Measurements from ENCODE around the gene PI4KA.
"Not testable (repeated sequence)": the region's sequence is repeated elsewhere in the genome, so short reads cannot be mapped to it uniquely, and the experiment has no call there.

Gene PI4KA

GRCh38 chr22:20749453-20749852 lies 109.2 kb downstream of the PI4KA start:
- no peak for DNase-seq (ENCODE audit: low read depth in 2 of 2)

DNA sequence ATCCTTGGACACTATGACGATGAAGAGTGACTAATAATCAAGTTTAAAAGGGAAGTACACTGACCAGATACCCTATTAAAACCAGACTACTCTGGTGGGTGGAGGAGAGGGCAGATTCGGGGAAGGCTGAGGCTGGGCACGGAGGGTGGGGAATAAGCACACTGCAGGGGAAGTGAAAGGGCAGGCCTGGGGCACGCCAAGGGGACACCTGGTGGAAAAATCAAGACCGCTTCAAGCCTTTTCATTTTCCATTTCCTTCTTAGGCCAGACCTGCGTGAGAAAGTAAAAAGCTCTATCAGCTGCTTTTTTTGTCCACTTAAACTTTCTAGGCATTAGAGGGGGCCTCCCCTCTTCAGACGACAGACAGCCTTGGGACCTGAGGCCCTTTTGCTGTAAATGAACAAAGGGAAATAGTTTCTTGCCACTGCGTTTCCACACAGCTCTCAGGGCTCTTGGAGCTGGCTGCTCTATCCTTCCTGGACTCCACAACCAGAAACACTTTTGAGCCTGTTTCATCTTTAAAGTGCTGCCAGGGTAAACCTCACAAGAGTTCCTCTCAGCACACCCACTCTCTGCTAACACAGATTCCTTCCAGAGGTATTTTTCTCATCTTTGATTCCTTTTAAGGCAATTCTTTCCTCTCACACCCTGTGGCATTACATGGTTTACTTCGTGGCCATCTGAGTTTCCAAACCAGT lies 109.7 kb downstream of the PI4KA start:
- no peak for DNase-seq (ENCODE audit: low read depth in 2 of 2)

GRCh38 chr22:20748082-20748481 lies 110.5 kb downstream of the PI4KA start:
- DNase-seq (ENCODE audit: low read depth in 2 of 2), result no peak

DNA sequence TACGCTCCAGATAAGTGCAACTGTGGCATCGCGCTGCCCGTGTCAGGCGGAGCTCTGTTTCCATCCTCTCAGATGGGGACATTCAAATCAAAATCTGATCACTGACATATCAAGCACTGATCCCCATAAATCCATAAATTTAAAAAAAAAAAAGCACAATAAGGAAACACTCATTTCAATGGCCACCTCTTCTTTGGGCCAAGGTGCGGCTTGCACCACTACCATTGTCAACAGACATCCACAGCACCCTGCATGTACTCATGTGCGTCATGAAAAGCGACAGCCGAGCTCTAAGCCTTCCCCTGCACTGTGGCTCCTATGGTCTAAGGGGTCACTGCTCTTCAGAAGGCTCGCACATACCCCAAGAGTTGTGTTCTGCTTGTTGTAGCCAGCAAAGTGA lies 111.4 kb downstream of the PI4KA start:
- DNase-seq (ENCODE audit: low read depth in 2 of 2), result no peak

DNA sequence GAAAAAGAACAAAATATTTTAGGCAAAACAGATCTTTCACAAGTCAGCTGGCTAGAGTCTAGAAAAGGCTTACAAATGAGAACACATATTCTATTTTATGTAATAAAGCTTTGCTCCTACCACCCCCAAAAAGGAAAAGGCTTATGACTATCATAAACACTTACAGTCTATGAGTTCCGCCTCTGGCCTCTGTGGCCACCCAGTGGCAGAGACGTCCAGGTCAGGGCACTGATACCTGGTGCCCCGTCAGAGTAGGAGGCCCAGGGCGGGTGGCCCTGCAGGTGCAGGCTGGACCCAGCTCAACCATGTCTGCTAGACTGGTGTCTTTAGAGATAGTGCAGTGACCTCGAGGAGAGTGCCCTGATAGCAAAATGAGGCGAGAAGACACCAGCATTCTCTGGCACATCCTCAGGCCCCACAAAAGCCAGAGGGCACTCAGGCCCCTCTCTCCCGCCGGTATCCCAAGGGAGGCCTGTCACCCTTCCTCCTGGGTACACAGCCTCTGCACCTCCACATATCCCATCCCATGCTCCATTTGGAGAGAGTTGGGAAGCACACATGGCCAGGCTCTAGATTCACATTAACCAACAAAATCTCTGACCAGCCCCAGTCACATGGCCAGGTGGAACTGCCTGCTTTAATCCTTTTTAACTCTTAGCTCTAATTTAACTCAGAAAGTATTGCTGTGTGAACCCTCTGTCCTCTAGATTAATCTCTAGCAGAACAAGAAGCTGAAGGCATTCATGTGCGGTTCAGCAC lies 112.0 kb downstream of the PI4KA start:
- no peak for DNase-seq (ENCODE audit: low read depth in 2 of 2)

- DNase-seq (ENCODE audit: low read depth in 2 of 2), result no peak
Observed at GRCh38 chr22:20745119-20745518, 113.5 kb downstream of the PI4KA start.

- DNase-seq (ENCODE audit: low read depth in 2 of 2), result no peak
Observed at GRCh38 chr22:20744456-20744855, 114.2 kb downstream of the PI4KA start.

DNA sequence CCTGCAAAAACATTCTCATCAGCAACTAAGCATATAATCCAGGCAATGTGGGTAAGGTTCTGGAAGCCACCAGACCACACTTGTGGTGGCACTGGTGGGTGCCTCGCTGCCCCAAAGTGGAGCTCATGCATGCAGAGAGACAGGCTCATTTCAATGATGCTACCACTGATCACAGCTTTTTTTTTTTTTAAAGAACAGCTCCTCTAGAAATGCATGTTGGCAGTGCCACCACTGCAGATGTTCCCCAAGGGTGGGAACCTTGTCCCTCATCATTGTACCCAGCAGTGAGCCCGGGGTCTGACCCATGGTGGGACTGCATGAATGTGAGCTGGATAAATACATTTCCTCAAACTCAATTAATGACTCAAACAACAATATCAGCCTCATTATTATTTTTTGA lies 115.8 kb downstream of the PI4KA start:
- DNase-seq (ENCODE audit: low read depth in 2 of 2), result no peak

DNA sequence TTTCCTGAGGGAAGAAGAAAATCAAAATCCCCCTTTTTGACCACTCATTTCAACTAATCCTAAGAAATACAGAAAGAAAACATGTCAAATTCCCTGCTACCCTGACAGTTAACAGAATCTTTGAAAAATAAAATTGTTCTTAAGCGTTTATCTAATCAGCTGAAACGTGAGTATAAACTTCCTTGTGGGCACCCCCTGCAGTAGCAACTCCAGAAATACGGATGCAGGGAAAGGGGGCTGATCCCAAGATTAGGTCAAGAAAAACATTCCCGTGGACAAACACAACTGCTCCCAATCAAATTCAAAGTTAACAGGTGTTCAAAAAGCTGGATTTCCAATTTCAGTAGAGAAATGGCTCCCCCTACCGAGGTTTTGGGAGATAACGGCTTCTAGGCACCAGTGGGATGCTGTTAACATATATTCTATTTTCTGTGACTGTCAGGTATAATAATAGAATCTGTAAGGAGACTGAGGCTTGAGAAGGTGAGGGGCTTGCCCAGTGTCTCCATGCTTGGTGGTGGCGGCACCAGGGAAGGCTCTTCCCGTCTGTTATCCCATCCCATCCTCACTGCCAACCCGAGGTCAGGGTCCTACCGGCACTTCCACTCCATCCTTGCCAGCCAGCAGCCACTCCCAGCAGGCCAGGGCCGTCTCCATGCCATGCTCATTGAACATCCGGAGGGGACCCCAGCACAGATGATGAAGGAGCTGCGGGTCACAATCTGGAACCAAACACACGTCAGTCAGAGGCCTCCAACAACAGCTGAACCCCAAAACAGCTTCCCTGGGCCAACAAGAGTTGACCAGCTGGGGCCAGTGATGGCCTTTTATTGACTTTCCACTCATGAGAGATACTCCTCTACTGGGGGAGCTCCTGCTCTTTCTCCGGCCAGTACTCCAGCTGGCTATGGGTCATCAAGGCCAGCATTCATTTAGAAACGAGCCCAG lies 116.7 kb downstream of the PI4KA start:
- no peak for DNase-seq (ENCODE audit: low read depth in 2 of 2)

GRCh38 chr22:20741008-20741633 lies 117.5 kb downstream of the PI4KA start:
- DNase-seq (ENCODE audit: low read depth in 2 of 2), result no peak

- no peak for DNase-seq (ENCODE audit: low read depth in 2 of 2)
Observed at GRCh38 chr22:20740222-20740951, 118.2 kb downstream of the PI4KA start.

DNA sequence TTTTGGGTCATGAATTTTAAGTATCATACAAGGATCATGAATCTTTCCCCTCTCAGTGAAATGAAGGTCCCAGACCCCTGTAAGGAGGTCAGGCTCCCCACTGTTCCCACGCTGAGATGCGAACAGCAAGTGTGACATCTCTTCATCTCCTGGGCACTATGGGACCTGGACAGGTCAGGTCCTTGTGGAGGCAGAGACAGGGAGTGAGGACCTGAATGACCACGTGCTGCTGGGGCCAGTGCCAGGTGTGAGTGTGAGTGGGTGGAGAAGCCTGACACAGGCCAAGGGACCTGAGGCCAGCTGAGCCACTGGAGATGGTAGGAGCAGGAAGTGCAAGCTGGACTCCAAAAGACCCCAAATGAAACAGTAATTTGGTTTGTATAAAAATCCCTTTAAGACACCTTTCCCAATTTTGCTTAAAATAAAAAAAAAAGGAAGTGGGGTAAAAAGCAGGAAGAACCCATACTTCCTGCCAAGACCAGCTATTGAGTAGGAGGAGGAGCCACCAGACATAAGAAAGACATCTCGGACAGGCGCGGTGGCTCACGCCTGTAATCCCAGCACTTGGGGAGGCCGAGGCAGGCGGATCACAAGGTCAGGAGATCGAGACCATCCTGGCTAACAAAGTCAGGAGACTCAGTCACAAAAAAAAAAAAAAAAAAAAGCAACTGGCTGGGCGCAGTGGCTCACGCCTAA lies 120.1 kb downstream of the PI4KA start:
- no peak for DNase-seq (ENCODE audit: low read depth in 2 of 2)

DNA sequence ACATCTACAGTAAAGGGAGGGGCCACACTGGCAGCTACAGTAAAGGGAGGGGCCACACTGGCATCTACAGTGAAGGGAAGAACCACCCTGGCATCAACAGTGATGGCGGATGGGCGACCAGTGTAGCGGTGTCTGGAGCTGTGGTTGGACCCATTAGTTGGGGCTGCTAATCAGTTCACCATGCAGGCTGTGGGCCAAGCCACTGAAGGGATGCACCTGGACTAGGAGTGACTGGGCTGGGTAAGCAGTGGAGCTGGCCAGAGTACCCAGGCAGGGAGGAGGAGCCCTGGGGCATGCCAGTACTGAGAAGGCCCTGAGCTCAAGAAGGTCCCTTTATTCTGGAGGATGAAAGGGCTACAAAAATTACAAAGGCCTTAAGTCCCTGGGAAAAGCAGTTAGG lies 121.7 kb downstream of the PI4KA start:
- not testable (repeated sequence) for DNase-seq (ENCODE audit: low read depth in 2 of 2)

GRCh38 chr22:20735356-20736162 lies 123.1 kb downstream of the PI4KA start:
- not testable (repeated sequence) for DNase-seq (ENCODE audit: low read depth in 2 of 2)

DNA sequence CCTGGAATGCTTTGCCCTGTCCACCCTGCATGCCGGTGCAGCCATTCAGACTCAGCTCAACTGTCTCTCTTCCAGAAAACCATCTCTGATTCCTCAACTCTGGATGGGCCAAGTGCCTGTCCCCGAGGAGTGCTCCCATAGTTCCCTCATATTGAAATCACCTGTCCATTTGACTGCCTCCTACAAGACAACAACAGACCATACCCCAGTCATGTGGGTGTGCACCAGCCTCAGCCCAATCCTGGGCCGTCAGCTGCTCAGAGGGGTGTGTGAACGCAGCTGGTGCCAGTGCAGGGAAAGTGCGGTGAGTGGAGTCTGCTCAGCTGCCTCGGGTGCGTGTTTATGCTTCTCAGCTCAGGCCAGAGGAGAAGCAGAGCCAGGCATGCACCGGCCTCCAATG lies 126.2 kb downstream of the PI4KA start:
- DNase-seq (ENCODE audit: low read depth in 2 of 2), result not testable (repeated sequence)

DNA sequence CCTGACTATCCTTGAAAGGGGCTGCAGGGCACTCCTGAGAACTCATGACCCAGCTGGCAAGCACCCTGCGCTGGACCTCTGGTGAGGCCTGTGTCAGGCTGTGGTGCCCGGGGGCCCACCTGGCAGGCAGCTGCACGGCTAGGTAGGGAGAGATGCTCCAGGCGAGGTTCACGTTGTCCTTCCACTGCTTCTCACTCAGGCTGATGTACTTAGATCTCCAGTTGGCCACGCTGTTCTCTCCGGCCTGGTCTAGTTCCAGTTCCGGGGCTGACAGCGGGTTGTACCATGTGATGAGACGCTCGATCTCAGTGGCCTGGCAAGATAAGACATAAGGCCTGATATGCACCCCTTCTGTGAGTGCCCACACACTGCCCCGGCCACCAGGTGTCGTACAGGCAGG lies 129.4 kb downstream of the PI4KA start:
- no peak for DNase-seq (ENCODE audit: low read depth in 2 of 2)

DNA sequence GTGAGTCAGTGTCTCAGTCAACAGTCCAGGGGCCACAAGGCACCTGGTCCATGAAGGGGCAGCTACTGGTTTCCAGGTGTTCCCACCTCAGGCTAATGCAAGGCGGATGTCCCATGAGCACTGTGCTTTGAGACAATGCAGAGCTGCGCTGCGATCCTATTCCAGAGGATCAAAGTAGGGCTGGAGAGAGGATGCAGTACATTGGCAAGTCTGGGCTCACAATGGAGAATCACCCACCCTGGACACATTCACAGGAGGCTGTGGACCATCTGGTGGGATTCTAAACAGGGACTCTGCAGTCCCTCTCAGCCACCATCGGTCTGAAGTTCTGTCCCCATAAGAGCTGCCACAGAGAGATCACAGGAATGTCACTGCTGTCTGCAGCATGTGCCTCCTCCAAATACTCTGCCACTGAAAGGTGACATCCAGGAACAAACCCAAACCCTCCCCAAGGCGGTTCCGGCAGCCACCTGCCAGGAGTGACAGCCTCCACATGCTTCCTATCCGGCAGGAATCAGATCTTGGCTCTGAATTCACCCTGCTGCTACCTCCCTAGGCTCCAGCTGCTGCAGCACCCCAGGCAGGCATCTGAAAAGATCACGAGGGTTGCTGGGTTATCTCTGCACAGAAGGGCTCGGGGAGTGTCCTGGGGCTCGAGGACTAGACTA lies 130.0 kb downstream of the PI4KA start:
- no peak for DNase-seq (ENCODE audit: low read depth in 2 of 2)

DNA sequence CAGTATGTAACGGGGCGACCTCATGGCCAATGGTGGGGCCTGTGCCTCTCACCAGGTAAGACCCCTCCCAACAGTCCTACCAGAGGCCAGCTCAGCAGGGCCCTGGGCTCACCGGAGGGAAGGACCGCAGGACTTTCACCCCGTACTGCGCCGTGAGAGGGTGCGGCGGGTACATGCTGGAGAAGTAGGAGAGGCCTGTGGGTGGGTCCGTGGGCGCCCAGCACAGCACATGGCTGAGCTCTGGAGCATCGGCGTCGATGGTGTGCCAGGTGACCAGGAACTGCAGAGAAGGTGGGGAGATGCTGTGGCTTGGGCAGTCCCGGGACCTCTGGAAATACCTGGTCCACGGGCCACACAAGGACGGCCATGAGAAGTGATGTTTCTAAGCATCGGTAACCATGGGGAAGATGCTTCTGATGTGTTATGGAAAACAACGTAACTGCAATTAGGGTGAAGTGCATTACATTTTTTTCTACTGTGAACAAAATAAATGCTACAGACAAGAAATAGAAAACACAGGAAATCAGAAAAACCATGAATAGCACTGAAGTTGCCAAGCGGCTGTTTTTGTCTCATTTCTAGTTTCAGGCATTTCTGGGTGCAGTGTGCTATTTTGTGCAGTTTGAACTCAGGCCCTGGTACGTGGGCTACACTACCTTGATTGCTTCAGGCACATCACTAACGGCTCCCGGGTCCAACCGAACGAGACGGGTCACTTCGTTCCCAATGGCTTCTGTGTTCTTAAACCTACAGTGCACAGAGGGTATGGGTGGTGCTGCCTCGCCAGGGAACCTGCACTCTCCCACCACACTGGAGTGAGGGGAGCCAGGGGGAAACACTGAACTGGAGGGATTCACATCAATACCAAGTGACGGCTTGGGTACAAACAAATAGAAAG lies 131.2 kb downstream of the PI4KA start:
- no peak for DNase-seq (ENCODE audit: low read depth in 2 of 2)
